ENCODE results near the gene PIK3R4.

The PIK3R4 gene

DNA sequence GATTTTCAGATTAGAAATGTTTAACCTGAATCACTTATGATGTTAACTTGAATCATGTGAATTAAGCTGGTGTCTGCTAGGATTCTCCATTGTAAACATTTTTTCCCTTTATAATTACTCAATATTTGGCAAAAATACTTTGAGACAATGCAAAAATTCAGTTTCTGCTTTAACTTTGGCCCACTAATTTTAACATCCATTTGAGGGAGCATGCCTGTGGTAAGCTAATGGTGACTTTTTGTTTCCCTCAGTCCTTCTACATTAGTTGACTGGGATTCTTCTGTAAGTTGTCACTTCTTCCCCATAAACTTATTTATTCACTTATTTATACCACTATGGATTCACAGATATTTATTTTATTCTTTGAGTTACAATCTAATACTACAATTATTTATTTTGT lies 59.3 kb downstream of the PIK3R4 start:
- no peak for DNase-seq

- no peak for DNase-seq
Observed at GRCh38 chr3:130686833-130687232, 59.8 kb downstream of the PIK3R4 start.

- DNase-seq, result no peak
Observed at GRCh38 chr3:130682131-130682530, 64.5 kb downstream of the PIK3R4 start.

DNA sequence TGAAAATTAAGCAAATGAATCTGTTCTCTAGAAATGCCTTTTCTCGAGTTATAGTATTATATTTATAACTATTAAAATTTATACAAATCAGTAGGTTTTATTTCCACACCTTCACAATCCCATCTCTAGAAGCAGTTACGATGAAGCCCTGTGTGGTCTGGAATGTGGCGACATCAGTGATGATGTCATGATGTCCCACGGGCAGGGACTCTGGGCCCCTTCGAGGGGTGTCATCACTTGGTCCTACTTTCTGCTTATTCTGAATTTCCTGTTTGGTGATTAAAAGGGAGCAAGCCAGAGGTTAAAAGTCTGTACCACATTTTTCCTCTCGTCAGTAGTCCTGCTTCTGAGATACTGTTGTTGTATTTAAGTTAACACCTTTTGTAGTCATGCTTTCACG lies 67.4 kb downstream of the PIK3R4 start:
- no peak for DNase-seq

DNA sequence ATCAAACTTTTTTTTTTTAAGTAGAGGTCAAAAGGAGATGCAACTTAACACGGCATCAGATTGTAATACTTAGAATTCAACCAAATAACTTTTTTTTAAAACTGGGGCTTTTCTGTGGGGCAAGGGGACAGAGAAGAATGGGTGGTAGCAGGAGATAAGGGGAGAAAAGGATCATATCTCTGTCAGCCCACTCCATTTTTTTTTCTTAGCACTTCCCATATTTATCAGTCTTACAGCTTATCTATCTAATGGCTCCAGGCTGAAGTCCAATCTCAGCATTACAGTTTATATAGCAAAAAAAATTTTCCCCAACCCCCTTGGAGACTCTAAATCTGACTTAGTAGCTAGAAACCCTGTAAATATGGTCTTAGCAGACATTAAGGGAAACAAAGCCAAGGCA lies 69.3 kb downstream of the PIK3R4 start:
- DNase-seq, result no peak

- DNase-seq, result peak; percentile 54
Observed at GRCh38 chr3:130671545-130672312, 74.9 kb downstream of the PIK3R4 start.

DNA sequence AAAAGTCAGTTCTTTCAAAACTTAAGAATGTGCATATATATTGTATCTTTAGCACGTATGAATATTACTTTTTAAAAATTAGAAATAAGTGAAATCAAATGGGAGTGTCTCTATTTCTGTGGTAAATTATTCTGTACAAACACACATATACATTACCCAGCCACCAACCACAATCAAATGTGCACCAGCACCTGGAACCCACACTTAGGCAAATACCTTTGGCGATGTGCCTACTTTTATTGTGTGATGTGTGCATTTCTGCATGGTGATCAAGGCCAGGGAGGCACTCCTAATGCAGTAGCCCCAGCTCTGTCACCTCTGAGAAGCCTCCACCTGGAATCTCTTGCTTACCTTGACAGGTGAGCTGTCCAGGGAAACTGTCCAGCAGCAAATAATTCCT lies 76.9 kb downstream of the PIK3R4 start:
- no peak for DNase-seq

DNA sequence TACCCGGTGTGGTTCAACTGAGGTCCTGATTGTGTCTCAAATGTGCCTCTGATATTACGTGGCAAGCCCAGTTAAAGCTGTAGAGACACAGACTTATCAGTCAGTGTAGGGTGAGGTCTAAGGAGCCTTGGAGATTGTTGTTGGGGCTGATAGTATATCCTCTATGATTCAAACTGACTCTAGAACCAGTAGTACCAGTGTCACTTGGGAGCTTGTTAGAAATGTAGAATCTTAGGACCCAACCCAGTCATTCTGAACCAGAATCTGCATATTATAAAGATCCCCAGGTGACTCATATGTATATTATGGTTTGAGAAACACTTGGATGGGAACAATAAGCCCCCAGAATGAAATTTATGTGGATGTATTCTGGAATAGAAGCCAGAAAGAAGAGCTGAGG lies 83.5 kb downstream of the PIK3R4 start:
- no peak for DNase-seq

DNA sequence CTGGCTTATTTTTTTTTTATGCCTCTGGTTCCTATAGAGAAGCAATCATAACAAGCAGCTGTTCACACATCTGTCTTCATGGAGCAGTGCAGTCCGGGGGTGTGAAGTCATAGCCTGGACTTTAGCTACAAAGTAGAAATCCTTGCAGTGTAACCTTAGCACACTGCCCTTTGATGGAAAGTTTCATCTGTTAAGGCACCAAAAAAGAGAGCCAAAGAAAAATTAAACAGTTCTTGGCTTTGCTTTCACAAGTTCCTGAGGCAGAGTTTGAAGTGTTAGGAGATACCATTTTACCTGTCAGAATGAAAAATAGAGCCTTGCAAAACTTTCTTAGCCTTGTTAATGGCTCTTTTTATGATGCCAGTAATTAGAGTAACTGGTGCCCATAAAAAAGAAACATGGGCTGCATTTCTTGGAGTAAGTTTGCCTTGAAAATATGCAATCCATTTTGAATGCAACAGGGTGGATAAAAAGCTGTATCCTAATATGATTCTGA lies 84.1 kb downstream of the PIK3R4 start:
- no peak for DNase-seq

DNA sequence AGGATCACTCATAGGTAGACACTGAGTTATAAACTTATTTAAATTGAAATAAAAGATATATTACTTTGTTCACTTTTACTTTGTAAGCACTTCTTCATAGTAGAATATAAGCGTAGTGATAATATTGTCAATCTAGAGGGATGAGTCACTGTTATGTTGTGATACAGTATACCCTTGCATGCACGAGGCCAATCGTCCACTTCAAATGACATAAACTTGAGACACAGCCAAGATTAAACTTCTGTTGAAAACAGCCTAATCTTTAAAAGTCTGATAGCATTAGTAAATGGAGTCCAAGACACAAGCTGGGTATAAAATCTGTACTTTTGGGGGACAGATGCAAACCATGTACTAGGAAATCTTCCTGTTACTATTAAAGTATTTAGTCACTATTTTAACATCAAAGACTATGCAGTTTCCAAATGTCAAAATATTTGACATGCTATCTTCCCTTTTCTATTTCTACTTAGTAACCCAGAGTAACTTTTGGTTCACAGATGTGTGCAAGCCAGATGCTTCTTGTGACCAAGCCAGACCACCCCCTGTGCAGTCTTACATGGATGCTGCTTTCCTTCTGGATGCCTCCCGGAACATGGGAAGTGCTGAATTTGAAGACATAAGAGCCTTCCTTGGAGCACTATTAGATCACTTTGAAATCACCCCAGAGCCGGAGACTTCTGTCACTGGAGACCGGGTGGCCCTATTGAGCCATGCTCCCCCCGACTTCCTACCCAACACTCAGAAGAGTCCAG lies 85.3 kb downstream of the PIK3R4 start:
- no peak for DNase-seq

DNA sequence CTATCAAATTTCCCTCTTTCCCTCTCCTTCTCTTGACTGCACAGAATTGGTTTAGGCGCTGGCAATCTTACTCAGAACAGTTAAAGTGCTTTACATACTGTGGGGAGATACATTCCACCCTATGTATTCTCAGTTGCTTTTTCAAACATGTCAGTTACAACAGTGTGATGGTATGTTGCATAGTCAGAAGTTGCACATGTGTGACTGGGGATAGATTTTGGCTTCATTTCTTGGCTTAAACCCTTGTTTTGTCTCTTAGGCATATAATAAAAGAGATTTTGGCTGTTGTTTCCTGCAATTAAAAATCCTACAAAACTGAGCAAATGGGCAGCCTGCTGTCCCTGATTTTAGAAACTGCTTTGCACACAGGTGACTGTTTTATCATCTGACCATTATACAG lies 86.7 kb downstream of the PIK3R4 start:
- no peak for DNase-seq

GRCh38 chr3:130658678-130659077 lies 88.0 kb downstream of the PIK3R4 start:
- DNase-seq, result no peak

- DNase-seq, result no peak
Observed at GRCh38 chr3:130656627-130657026, 90.0 kb downstream of the PIK3R4 start.

DNA sequence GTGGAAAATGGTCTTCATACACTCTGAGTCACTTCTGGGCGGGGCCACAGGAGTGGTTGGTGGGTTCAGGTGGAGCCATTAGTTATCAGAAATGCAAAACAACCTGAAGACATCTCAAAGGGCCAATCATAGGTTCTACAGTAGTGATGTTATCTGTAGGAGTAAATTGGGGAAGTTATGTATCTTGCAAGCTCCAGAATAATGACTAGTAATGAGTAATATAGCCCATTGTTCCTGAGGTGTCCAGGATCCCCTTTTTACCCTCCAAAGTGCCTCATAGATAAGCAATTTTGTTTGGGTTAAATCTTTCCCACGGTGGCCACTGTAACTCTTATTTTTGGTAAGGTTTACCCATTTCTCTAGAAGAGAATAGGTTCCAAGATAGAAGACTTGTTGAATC lies 91.7 kb downstream of the PIK3R4 start:
- DNase-seq, result no peak

DNA sequence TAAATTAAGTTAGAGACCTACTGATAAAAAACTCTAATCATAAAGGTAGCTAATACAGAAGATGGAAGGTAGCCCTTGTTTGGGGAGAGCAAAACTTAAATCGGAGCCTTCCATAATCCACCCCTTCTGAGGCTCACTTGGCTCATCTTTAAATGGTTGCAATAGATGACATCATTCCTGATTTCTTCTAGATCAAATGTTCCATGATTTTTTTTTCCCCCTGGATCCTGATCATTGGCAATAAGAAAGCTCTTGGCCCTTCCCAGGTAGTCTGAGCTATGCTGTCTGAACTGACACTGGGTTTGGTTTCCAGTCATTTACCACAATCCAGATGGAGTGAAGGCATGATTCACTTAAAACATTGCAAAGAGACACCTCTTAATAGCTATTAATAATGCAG lies 92.5 kb downstream of the PIK3R4 start:
- DNase-seq, result no peak

- DNase-seq, result no peak
Observed at GRCh38 chr3:130649061-130649654, 97.5 kb downstream of the PIK3R4 start.

DNA sequence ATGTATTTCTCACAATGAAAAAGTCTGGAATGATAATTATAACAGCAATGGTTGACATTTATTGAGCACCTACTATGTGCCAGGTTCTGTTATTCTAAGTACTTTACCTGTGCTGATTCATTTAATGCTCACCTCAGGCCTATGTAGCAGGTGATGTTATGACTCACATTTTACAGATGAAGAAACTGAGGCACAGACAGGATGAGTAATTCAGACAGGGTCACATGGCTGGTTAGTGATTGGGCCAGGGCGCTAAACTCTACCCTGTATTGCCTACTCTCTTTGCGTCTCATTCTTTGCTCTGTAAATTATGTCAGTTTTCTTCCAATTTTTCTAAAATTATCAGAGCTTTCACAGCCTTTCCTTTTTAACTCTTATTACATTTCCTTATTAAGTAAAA lies 98.3 kb downstream of the PIK3R4 start:
- no peak for DNase-seq

- no peak for DNase-seq
Observed at GRCh38 chr3:130645261-130645660, 101.4 kb downstream of the PIK3R4 start.

DNA sequence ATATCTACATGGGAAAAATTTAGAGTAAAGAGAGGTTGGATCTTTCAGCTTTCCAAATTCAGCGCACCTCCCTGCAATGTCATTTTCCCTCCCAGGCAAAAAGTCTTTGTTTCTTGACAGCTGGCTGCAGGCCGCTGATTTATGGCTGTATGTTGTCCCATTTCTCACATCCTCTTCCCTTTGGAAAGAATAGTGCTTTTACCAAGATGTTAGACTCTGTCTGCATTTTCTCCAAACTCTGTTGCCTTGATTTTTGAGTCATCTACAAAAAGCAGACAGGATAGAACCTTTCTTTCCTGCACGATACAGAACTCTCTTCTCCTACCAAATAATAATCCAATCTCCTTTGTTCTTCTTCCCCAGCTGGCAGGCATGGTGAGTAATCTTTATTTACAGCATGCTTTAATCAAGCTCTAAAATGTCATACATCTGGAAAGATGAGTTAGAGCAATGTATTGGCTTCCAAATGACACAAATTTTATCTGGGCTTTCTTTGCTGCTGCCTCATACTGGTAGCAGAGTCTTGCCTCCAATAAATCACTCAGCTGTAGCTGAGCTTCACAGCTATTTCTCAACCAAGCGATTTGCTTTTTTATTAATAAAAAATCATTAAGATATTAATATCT lies 101.9 kb downstream of the PIK3R4 start:
- DNase-seq, result no peak

GRCh38 chr3:130640027-130640426 lies 106.6 kb downstream of the PIK3R4 start:
- DNase-seq, result no peak

DNA sequence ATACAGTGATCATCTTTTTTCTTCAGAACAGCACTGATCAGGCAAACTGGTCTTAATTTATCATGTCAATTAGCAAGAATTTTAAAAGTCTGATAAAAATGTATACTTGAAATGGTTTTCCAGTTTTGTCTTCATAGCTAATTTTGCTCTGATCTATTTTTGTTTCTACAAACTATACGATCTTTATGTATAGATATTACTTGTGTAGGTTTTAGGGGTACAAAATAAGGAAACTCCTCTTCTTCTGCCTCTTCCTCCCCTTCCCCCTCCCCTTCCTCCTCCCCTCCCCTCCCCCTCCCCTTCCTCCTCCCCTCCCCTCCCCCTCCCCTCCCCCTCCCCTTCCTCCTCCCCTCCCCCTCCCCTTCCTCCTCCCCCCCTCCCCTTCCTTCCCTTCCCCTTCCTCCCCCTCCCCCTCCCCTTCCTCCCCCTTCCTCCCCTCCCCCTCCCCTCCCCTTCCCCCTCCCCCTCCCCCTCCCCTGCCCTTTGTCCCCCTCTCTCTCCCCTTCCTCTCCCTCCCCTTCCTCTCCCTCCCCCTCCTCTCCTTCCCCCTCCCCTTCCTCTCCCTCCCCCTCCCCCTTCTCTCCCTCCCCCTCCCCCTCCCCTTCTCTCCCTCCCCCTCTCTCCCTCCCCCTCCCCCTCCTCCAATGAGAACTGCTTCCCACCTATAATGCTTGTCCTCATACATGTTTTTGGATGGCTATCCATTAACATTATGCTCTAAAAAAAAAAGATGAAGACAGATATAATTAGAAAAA lies 110.0 kb downstream of the PIK3R4 start:
- no peak for DNase-seq

DNA sequence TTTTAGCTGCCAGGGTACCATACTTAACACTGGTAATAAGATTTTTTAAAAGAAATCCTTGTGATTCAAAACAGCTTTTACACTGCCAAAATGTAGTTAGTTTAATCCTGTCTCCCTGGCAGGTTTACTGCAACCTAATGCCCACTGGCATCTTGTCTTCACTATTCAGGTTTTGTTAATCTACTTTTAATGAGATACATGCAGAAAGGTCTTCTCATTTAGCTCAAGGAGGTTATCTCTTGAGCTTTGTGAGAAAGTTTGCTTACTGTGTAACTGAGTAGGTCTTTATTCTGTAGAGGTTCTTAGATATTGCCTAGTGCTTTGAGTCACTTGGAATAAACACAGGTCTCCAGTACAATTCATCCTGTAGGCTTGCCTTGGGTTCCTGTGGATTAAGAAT lies 110.7 kb downstream of the PIK3R4 start:
- DNase-seq, result no peak

DNA sequence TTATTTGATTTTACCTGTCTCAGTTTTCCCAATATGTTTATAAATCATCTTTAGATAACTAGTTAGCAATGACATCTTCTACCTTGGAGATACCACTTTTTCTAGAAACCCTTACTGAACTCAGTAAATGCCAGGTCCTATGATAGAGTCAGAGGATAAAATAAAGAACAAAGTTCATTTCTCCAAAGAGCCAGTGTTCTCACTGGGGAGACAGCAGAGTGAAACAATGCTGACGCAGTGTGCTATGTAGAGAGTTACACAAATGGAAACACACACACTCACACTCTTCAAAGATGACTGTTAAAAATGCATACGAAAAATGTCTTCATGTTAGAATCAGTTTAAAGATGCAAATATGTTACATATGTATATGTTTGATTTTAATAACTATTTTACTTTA lies 111.3 kb downstream of the PIK3R4 start:
- DNase-seq, result no peak

All from DMS79 treated with DMSO at 0.1 percent for 48 hours (cell line).